GM18517 (cell line): ENCODE measurements around the gene PROM1.

Source experiments
- ATAC-seq: cut with Tn5 transposase; IDR thresholded peaks from one replicate; pipeline ENCODE4 v1.9.1; 2021; ENCODE audit warnings: mild to moderate bottlenecking, moderate library complexity; ENCODE audit not compliant: unreplicated experiment

Gene PROM1

GRCh38 chr4:16029262-16029661 lies 54.6 kb downstream of the PROM1 start:
- no peak for ATAC-seq

GRCh38 chr4:16027626-16028025 lies 56.2 kb downstream of the PROM1 start:
- ATAC-seq, result no peak

DNA sequence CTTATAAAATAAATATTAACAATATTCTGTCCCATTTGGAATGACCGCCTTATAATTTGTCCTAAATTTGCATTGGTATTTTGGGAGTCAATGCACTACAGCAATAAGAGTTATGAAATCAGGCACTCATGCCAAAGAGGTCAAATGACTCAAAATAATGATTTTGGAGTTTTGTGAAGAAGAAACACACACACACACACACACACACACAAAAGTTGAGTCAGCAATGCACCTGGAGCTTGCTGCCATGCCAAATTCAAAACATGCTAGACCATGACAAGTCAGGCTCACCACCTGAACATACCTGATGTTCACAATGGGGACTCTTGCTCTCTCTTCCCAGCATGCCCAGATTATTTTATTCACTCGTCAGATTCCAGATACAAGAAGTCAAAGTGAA lies 56.7 kb downstream of the PROM1 start:
- no peak for ATAC-seq

DNA sequence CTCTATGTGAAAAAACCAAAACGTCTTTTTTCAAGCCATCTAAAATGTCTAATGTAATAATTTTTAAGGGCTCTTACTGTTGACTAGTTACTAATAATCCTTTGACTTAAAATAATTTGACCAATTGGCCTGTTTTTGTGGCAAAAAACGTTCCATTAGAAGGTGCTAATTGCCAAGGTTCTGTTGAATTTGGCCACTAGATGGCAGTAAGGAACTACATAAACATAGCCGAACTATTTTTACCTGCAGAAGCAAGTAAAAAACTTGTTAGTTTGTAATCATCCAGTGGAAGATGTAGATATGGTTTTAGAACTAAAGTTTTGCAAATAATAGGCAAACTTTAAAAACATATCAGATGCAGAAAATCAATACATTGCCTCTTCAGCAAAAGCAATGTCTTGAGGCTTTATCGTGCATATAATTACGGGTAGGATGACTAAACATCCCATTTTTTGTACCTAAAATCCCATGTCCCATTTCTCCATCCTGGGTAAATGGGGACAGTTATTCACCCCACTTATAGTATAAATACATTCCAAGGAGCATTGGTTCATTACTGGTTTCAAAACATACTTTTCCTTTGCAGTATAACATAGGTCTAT lies 57.6 kb downstream of the PROM1 start:
- no peak for ATAC-seq

GRCh38 chr4:16025268-16025667 lies 58.6 kb downstream of the PROM1 start:
- no peak for ATAC-seq

DNA sequence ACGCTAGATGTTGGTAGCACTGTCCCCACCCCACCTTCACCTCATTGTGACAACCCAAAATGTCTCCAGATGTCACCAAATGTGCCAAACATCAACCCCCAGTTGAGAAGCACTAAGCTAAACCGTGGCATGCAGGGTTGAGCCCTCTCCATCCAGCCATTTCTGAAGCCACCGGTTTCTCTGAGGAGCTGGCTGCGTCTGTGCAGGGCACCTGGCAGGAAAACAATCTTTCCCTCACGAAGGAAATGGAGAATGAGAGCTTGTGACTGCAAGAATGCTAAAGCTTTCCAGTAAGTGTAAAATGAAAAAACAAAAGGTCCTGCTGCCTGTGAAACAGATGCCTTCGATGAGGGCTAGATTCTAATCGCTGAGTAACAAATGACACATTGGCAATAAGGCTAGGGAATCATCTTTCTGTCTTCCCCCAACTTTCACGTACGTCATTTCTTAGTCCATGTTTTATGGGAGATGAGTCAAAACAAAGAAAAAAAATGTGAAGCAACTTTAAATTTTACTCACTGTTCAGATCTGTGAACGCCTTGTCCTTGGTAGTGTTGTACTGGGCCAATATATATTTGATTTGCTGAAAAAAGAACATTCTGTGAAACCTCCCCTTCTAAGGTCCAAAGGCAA lies 59.9 kb downstream of the PROM1 start:
- no peak for ATAC-seq

DNA sequence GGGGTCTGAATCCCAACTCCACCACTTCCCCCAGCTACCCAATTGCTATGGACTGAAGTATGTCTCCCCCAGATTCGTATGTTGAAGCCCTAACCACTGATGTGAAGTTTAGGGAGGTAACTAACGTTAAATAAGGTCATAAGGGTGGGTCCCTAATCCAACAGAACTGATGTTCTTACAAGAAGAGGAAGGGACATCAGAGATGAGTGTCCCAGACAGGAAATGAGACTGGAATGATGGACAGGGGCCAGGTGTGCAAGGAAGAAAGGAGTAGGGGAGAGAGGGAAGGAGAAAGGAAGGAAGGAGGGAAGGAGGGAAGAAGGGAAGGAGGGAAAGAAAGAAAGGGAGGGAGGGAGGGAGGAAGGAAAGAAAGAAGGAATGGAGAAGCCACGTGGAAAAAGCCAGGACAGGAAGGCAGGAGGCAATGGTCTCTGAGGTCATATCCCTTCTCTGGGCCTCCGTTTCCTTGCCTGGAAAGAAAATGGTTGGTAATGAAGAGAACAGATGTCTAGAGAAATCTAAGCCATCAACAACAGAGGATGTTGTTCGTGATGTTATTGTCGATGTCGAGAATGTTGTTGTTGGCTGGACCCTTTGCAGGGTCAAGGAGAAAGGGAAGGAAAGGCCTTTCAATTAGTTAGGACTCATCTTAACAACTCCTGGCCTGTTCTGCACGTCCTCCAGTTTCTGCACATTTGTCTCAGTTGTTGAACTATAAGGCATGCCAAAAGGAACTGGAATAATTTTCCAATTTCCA lies 61.8 kb downstream of the PROM1 start:
- no peak for ATAC-seq

DNA sequence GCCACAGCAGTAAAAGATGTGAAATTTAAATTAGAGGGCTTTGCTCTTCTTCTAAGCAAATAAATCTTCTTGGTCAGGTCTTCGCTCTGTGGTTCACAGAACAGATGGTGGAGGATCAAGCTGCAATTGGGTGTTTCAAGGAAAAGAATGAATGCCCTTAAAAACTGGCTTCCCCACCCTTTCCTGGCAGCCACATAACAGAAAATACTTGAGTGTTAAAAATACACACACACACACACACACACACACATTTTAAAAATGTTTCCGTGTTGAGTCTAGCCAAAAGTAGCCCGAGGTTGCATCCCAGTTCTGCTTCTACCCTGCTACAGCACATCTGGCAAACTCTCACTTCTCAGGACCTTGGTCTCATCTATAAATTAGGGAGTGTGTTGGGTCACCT lies 64.2 kb downstream of the PROM1 start:
- no peak for ATAC-seq

GRCh38 chr4:16018841-16019240 lies 65.0 kb downstream of the PROM1 start:
- ATAC-seq, result no peak

DNA sequence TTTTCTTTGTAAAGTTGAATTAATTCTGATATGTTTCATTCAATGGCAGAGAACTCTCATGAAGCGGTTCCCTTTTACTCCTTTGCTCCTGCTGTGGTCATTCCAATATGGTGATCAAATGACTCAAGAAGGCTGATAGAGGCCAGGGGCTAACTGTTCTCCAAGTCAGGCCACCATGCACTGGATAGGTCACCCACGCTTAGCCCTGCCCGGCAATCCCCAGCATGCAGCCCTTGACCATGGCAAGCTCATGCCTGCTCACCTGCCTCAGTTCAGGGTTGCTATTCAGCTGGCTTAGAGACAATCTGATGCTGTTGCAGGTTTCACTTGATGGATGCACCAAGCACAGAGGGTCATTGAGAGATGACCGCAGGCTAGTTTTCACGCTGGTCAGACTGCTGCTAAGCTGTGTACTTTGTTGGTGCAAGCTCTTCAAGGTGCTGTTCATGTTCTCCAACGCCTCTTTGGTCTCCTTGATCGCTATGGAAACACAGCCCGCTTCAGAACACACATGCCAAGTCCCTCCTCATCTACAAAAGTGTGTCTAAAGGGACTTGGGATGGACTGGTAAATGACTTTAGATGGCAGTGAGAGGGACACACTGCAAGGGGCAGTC lies 65.7 kb downstream of the PROM1 start:
- no peak for ATAC-seq

GRCh38 chr4:16016536-16016935 lies 67.3 kb downstream of the PROM1 start:
- ATAC-seq, result no peak

DNA sequence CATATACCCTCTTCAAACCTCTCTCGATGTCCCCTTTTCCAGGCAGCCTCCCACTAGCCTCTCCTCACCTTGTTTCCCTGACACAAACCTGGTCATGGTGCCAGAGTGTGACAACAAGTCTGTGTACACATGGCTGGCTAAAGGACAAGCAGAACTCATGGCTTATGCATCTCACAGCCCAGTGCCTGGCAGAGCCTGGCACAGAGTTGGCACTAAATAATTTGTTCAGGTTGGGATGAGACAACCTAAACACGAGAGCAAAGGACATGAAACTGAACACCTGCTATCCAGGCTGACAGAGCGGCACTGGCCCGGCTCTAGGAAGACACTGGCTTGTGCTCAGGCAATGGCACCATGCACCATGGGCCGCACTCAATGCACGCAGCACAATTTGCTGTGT lies 72.7 kb downstream of the PROM1 start:
- no peak for ATAC-seq

DNA sequence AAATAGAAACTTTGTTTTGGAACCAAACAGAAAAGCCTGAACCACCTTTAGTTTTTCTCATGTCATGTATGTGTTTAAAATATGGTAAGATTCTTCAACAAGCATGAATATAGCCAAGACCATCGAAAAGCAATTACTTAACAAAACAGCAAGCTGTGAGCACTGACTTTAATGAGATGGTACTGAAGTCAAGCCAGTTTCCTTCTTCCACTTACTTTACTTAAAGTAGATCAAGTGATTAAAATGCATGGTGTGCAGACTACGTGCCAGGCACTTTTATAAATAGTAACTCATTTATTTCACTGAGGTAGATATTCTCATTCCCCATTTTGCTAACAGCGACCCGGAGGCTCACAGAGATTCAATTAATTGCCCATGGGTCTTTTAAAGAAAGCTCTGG lies 74.7 kb downstream of the PROM1 start:
- ATAC-seq, result no peak

DNA sequence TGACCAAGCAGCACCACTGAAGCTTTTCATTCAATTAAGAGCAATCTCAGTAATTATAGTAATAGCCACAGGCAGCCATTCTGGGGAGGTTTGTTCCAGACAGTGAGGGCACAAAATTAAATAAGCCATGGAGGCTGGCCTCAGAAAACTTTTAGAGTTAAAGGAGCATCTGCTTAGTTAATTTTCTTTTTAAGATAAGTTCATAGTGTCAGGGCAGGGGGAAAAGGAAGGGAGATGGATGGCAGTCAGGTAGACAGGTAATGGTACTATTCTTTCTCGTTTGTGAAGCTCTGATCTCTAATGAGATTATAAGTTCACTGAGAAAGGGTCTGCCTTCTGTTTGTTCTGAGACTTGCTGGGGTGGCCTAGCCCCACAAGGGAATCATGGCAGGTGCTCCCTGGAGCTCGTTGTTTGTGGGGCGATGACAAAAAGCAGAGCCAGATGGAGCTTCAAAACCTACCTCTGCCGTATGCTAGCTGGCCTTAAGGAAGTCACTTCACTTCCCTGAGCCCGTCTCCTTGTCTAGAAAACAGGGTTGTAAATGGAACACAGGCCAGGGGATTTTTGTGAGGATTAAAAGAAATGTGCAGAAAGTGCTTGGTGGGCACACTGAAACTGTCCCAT lies 76.2 kb downstream of the PROM1 start:
- ATAC-seq, result no peak

DNA sequence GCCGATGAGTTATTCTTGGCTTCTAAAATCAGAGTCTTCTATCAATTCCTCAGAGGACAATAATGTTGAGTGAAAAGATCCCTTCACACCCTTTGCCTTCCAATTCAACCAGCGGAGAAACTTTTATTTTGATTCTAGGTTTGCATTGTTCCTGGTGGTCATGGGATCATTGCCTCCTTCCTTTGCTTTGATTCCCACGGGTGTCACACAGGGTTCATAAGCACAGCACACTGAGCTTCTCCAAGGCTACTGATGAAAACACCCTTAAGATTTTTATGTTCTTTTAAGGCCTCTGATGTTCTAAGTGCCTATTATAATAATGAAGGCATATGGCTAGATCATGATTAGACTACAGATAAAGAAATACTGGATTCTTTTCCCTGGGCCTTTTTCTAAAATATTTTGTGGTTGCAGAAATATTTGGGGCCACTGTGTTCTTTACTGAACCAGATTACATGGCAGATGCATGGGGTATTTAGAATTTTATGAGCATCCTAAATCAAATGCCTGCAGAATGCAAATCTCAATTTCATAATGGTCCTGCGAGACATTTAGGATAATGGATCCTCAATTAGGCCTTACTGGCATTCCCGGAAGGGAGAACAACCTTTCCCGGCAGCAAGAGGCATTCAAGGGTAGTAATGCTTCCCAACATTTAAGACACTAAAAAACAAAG lies 76.9 kb downstream of the PROM1 start:
- no peak for ATAC-seq

- no peak for ATAC-seq
Observed at GRCh38 chr4:16005676-16006075, 78.1 kb downstream of the PROM1 start.

DNA sequence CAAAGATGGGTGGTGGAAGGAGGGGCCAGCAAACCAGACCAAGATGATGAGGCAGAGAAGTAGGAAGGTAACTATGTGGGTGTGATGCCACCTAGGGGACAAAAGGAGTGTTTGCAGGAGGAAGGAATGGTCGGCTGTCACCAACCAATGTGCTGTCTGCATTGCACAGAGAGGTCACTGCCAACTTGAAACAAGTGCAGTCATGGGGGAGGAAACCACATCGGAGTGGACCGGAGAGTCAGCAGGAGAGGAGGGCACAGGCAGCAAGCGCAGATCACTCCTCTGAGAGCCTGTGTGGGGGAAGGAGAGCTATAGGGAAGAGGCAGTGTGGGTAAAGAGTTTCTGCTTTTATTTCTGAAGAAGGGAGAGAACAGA lies 82.4 kb downstream of the PROM1 start:
- peak; percentile 94 for ATAC-seq

- peak; percentile 20 for ATAC-seq
Observed at GRCh38 chr4:16000708-16001483, 82.9 kb downstream of the PROM1 start.

GRCh38 chr4:15996773-15997172 lies 87.0 kb downstream of the PROM1 start:
- peak; percentile 52 for ATAC-seq

GRCh38 chr4:15995826-15996225 lies 88.0 kb downstream of the PROM1 start:
- ATAC-seq, result no peak
